ENCODE measurements around the gene HOXA13.

HOXA13 gene

GRCh38 chr7:27181795-27182275 is 18.1 kb downstream of the HOXA13 start:
- no peak for DNase-seq (ENCODE audit: low read depth in 2 of 2)

- DNase-seq (ENCODE audit: low read depth in 2 of 2), result no peak
Observed at GRCh38 chr7:27180431-27181420, 19.2 kb downstream of the HOXA13 start.

- peak; percentile 82 to 83 for DNase-seq (ENCODE audit: low read depth in 2 of 2)
Observed at GRCh38 chr7:27179503-27180430, 20.1 kb downstream of the HOXA13 start.

- no peak for DNase-seq (ENCODE audit: low read depth in 2 of 2)
Observed at GRCh38 chr7:27179030-27179429, 20.9 kb downstream of the HOXA13 start.

- DNase-seq (ENCODE audit: low read depth in 2 of 2), result no peak
Observed at GRCh38 chr7:27178366-27178765, 21.5 kb downstream of the HOXA13 start.

- DNase-seq (ENCODE audit: low read depth in 2 of 2), result no peak
Observed at GRCh38 chr7:27177795-27178320, 22.0 kb downstream of the HOXA13 start.

- DNase-seq (ENCODE audit: low read depth in 2 of 2), result no peak
Observed at GRCh38 chr7:27176962-27177794, 22.7 kb downstream of the HOXA13 start.

GRCh38 chr7:27176524-27176845 is 23.4 kb downstream of the HOXA13 start:
- DNase-seq (ENCODE audit: low read depth in 2 of 2), result no peak

GRCh38 chr7:27175626-27176523 is 24.0 kb downstream of the HOXA13 start:
- DNase-seq (ENCODE audit: low read depth in 2 of 2), result no peak

GRCh38 chr7:27174874-27175625 is 24.8 kb downstream of the HOXA13 start:
- no peak for DNase-seq (ENCODE audit: low read depth in 2 of 2)

GRCh38 chr7:27173956-27174873 is 25.7 kb downstream of the HOXA13 start, which contains the start of gene HOXA10:
HOXA10 (minus strand) TSS chr7:27174320; CDS start chr7:27174306, 14 bp downstream.
- peak; percentile 78 to 80 for DNase-seq (ENCODE audit: low read depth in 2 of 2)

- DNase-seq (ENCODE audit: low read depth in 2 of 2), result no peak
Observed at GRCh38 chr7:27173511-27173955, 26.4 kb downstream of the HOXA13 start.

GRCh38 chr7:27172823-27173510 is 26.9 kb downstream of the HOXA13 start:
- DNase-seq (ENCODE audit: low read depth in 2 of 2), result peak in 1 of 2 experiments; percentile 73

GRCh38 chr7:27172315-27172774 is 27.5 kb downstream of the HOXA13 start:
- no peak for DNase-seq (ENCODE audit: low read depth in 2 of 2)

- no peak for DNase-seq (ENCODE audit: low read depth in 2 of 2)
Observed at GRCh38 chr7:27171637-27172314, 28.1 kb downstream of the HOXA13 start.

- no peak for DNase-seq (ENCODE audit: low read depth in 2 of 2)
Observed at GRCh38 chr7:27171325-27171636, 28.6 kb downstream of the HOXA13 start.

All from fibroblast of skin of left quadriceps (primary cell).